GM18526 (cell line): Measurements from ENCODE around the gene ALKBH4.

Experiments used
- POLR2A ChIP-seq: IDR thresholded peaks from 3 replicates; pipeline ENCODE4 v1.6.1; 2011; ENCODE audit not compliant: insufficient read length; ENCODE audit errors: extremely low read depth

ALKBH4 gene

GRCh38 chr7:102434039-102434486 lies 30.6 kb downstream of the ALKBH4 start:
- TF ChIP-seq POLR2A: no peak

DNA sequence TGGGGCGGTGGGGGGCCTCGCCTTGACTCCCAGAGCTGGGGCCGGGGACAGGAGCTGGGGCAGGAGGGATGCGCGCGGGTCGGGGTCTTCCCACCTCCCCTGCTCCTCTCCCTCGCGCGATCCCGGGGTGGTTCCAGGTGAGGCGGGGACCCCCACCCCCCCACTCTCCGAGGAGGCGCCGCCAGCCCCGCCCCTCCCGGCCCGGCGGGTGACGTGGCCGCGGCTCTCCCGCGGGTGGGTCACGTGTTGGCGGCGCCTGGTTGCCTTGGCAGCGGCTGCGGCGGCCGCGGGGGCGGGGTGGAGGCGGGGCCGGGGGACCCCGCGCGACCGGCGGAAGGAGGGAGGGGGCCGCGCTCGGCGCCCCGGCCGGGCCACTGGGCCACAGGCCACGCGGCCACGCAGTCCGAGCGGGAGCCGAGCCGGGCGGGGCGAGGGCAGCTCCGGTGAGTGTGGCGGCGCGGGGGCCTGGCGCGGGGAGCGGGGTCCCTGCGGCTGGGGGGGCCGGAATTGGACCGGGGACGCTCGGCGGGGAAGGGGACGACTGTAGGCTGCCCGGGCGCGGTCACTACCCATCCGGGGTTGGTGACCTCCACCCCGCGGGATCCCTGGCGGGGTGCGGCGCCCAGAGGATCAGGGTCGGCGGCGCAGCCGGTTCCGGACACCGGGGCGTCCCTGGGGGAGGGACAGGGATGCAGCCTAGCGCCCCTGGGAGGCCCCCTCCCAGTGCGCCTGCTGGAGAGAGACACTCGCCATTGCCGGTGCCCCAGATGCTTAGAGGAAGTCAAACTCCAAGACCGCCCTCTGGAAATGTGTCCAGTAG lies 31.2 kb downstream of the ALKBH4 start, which contains the start of gene ORAI2:
Gene ORAI2 (plus strand): TSS at position 357 of the 820 bp plus-strand sequence. CDS start 5,382 bp downstream, outside the sequence.
- peak; percentile 65 for TF ChIP-seq POLR2A

- peak; percentile 27 for TF ChIP-seq POLR2A
Measured at GRCh38 chr7:102432442-102433218, 32.0 kb downstream of the ALKBH4 start.

GRCh38 chr7:102431617-102432298 lies 32.9 kb downstream of the ALKBH4 start:
- TF ChIP-seq POLR2A: peak; percentile 46

DNA sequence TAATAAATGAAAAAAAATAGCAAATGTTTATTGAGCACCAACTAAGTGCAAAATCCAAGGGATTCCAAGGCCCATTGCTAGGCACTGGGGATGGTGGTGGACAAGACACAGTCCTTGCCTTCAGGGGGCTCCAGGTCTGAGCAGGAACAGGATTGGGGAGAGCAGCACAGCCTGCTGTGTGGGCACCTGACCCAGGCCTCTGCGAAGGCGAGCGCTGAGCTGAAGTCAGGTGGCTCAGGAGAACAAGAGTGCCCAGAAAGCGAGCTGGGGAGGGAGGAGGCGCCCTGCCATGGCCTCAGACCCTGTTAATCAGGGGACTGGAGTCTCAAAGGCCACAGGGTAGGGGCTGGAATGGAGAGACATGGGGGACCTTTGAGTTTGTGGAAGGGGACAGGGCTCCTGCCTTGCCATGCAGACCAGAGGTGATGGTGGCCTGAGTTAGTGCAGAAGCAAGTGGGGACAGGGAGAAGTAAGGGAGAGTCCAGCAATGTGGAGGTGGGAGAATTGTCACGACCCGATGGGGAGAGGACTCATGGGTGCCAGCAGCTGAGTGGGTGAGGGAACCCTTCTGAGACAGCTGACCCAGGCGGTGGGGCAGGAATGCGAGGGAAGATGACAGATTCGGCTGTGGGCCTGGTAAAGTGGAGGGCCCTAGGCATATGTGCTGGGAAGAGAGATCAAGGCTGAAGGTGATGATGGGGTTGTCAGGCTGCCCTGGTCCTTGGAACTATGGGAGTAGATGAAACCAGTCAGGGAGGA lies 35.3 kb downstream of the ALKBH4 start:
- no peak for TF ChIP-seq POLR2A

DNA sequence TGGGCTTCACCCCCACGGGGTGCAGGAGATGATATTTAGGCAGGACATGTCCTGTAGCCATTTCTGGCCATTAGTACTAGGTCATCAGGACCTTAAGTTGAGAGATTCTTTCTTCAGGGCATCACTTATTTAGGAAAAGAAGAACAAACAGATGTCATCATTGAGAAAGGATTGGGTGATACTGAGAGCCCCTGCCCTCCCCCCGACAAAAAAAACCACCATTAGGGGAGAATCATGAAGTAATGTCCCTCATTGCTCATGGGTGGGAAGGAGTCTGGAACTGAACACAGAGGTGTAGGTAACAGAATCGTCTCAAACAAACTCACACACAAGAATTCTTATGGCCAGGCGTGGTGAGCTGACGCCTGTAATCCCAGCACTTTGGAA lies 37.7 kb downstream of the ALKBH4 start:
- TF ChIP-seq POLR2A: no peak

DNA sequence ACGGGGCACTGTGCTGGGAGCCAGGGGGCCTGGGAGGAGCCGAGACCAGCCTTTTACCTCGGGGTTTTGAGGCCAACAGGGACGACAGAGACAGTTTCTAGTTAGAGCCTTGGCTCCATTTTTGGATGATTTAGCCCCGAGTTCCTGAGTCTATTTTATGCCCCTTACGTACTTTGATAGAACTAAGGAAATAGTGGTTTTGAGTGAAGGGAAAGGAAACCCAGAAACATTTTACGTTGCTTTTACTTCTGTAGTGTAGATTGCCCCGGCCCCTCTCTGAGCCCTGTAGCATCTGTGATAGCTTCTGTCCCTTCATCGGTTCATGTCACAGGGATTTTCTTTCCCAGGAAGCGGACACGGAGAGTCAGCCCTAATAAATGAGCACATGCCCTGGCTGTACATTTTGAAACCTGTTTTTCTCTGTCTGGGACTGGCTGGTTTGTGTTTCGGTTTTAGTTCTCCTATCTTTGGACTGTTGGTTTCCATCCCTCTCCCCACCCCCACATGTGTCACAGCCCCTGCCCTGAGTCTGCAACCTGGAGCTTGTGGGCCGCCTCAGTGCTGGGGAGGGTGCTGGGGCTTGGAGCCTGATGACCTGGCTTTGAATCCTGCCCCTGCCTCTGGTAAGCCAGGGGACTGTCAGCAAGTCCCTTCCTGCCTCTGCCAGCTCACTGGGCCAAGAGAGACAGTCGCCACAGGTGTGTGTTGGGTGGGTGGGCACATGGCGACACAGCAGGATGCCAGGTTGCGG lies 38.2 kb downstream of the ALKBH4 start:
- TF ChIP-seq POLR2A: peak; percentile 46

GRCh38 chr7:102425639-102426267 lies 38.9 kb downstream of the ALKBH4 start:
- peak; percentile 86 for TF ChIP-seq POLR2A

DNA sequence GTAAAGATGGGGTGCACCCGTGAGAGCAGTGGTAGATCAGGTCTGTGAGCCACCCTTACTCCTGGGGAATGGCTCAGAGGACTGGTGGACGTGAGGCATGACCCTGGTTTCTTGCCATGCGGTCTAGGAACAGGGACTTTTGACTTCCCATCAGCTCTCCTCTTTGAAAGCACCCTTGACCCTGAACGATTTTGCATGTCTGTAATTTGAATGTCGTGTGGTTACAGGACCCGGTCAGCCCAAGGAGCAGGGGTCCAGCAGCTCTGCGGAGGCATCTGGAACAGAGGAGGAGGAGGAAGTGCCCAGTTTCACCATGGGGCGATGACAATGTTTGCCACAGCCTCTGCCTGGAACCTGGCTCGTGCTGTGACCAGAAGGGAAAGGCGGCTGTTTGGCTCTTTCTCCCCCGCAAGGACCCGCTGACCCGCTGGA lies 39.9 kb downstream of the ALKBH4 start:
- TF ChIP-seq POLR2A: peak; percentile 38

DNA sequence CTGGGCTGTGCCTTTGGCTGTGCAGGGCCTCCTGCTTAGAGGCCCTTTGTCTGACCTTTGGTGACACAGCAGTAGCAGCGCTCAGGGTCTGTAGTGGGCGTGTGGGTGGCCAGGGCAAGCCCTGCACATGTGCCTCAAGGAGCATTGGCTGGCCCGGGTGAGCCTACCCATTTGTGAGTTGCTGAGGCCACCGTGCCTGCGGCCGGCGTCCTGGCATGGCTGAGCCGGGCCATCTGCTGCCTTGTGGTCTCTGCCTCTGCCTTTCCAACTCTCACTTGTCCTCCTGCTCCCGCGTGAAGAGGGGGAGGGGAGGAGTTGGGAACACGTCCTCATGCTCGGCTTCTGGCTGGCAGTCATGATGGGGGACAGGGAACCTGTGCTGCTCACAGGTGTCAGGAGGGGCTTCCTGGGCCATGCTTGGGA lies 40.5 kb downstream of the ALKBH4 start:
- no peak for TF ChIP-seq POLR2A

DNA sequence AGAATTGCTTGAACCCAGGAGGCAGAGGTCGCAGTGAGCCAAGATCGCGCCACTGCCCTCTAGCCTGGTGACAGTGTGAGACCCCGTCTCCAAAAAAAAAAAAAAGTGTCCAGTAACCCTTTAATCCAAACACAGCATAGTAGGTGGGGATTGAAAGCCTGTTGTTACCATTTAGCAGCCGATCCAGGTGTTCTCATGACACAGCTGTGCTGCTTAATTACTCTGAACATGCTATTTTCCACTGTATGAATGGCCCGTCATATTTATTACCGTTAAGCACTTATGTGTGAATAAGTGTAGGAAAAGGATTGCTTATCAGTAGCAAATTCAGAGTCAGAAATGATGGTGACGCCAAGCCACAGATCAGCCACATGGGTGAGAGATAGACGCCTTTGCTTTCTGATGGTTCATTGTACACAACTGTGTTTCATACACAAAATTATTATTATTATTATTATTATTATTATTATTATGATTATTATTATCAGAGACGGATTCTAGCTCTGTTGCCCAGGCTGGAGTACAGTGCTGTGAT lies 42.9 kb downstream of the ALKBH4 start:
- TF ChIP-seq POLR2A: no peak

GRCh38 chr7:102418592-102418991 lies 46.1 kb downstream of the ALKBH4 start:
- no peak for TF ChIP-seq POLR2A

- TF ChIP-seq POLR2A: no peak
Measured at GRCh38 chr7:102417105-102417504, 47.6 kb downstream of the ALKBH4 start.
